Memory B cell (primary cell): ENCODE measurements around the gene DENND1A.
"Not testable (repeated sequence)": the region's sequence is repeated elsewhere in the genome, so short reads cannot be mapped to it uniquely, and the experiment has no call there.

Experiments
- ATAC-seq: fragments of 150-1000 bp; cut with Tn5 transposase; 2 replicates; pipeline ENCODE4 v1.10.0; 2021; ENCODE audit warnings: low read depth, mild to moderate bottlenecking, moderate library complexity
- DNase-seq, 2 donors: peaks; one replicate each; pipeline ENCODE4 v3.0.0; 2022; ENCODE audit warnings: low spot score in 2 of 2
- H3K27ac Mint-ChIP-seq: one replicate; pipeline ENCODE4 v1.8.0; 2022; ENCODE audit warnings: mild to moderate bottlenecking, moderate library complexity, mixed read lengths
- H3K27me3 Mint-ChIP-seq: one replicate; pipeline ENCODE4 v1.8.0; 2022; ENCODE audit warnings: mixed read lengths
- H3K36me3 Mint-ChIP-seq: one replicate; pipeline ENCODE4 v1.8.0; 2022; ENCODE audit warnings: mild to moderate bottlenecking, mixed read lengths
- H3K4me1 Mint-ChIP-seq: one replicate; pipeline ENCODE4 v1.8.0; 2022; ENCODE audit warnings: mixed read lengths
- H3K4me3 Mint-ChIP-seq: one replicate; pipeline ENCODE4 v1.8.0; 2022; ENCODE audit warnings: mild to moderate bottlenecking, moderate library complexity, mixed read lengths
- H3K9me3 Mint-ChIP-seq: one replicate; pipeline ENCODE4 v1.8.0; 2022; ENCODE audit warnings: mixed read lengths

DENND1A gene

DNA sequence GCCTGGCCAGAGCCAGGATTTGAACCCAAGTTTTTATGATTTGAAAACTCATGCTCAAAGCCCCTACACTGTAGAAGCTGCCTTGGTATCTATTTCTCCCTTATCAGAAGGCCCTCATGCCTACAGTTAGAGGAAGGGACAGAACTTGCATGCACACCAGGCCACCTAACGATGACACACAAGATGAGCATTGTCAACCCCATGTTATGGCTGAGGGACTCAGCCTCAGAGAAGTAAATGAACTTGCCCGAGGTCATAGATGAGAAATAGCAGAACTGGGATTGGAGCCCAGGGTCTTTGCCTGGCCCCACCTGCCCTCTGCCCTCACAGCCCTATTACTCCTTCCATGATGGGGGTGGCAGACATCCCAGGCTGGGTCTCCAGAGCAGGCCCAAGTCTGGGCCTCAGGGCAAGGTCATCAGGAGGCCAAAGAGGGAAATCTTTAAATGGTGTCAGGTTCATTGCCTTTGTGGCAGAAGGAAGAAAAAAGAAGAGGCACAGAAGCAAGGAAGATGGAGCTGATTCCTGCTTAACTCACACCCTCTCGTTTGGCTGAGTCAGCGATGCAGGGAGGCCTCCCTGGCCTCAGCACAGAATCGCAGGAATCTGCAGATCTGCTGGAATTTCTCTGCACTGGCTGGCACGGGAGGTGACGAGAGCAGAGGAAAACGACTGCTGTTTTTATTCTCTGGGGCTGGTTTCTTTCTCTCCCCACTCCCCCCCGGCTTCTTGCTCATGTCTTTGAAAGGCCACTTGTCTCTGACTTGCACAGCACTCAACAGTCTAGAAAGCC, 594.5 kb downstream of the DENND1A start:
- no peaks in the 10 kb centered on the region for H3K27me3 Mint-ChIP-seq
- DNase-seq = no peak
- H3K27ac Mint-ChIP-seq = peak overlapping the region; percentile 48
- no peaks in the 10 kb centered on the region for H3K9me3 Mint-ChIP-seq
- peaks cover 52% of the 10 kb centered on the region for H3K4me1 Mint-ChIP-seq
- H3K4me3 Mint-ChIP-seq = peak overlapping the region; percentile 11
- no peak for ATAC-seq
- H3K36me3 Mint-ChIP-seq = no peaks in the 10 kb centered on the region

DNA sequence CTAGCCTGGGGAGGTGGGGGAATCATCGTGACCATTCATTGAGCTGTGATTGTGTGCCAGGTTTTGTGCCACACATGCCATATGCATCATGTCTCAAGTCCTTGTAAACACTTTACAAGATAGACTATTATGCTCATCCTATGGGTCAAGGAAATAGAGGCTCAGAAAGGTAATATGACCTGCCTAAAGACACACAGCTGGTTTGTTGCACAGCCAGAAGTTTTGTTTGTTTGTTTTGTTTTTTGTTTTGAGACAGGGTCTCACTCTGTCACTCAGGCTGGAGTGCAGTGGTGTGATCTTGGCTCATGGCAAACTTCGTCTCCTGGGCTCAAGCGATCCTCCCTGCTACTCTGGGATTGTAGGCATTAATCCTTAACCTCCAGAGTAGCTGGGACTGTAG, 595.3 kb downstream of the DENND1A start:
- peaks cover 49% of the 10 kb centered on the region for H3K4me1 Mint-ChIP-seq
- ATAC-seq (no peak), DNase-seq (no peak)
- no peaks in the 10 kb centered on the region for H3K9me3 Mint-ChIP-seq
- H3K4me3 Mint-ChIP-seq = no peak overlapping the region
- H3K27ac Mint-ChIP-seq = peak overlapping the region; percentile 6
- H3K36me3 Mint-ChIP-seq = no peaks in the 10 kb centered on the region
- H3K27me3 Mint-ChIP-seq = no peaks in the 10 kb centered on the region

DNA sequence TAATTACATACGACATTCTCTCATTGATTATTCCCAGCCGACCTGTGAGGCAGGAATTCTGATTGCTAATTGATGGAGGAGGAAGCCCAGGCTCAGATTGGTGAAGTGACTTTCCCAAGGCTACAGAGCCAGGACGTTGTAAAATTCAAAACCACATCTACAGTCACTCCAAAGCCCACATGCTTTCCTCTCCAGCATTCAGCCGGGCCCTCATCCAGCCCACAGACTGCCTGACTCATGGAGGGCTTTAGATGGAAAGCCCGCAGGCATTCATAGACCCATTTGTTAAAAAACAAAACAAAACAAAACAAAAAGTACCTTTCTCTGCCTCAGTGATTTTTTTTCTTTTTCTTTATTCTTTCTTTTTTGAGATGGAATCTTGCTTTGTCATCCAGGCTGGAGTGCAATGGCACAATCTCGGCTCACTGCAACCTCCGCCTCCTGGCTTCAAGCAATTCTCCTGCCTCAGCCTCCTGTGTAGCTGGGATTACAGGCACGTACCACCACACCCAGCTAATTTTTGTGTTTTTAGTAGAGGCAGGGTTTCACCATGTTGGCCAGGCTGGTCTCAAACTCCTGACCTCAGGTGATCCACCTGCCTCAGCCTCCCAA, 596.8 kb downstream of the DENND1A start:
- not testable (repeated sequence) for H3K9me3 Mint-ChIP-seq, DNase-seq, H3K36me3 Mint-ChIP-seq, H3K27me3 Mint-ChIP-seq, H3K4me3 Mint-ChIP-seq, H3K27ac Mint-ChIP-seq, ATAC-seq
- H3K4me1 Mint-ChIP-seq = peaks cover 39% of the 10 kb centered on the region

DNA sequence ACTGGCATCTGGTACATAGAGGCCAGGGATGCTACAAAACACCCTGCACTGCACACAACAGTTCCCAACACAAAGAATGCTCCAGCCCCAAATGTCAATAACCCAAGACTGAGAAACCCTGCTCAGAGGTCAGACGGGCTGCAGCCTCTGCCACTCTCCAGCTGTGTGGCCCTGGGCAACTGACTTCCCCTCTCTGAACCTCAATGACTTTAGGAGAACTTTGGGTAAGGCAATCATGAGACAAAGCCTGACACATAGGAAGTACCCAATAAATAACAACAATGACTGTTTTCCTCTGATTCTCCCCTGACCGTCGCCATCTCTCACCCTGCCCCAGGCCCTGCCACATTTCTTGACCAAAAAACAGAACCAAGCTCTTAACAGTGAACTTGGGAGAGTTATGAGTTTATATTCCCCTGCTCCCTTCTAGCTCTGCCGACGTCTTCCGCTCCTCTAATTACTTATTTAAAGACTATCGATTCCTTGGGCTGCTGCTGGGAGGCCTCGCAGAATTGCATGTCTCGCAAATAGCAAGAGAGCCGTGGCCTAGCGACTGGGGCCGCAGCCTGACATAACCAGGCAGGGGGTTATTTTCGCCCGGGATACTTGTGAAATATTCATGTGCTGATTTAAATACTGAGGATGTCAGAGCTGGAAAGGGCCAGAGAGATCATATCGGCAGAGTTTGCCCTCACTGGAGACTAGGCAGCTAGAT, 598.4 kb downstream of the DENND1A start:
- H3K36me3 Mint-ChIP-seq = no peaks in the 10 kb centered on the region
- DNase-seq (no peak), ATAC-seq (no peak)
- H3K9me3 Mint-ChIP-seq = no peaks in the 10 kb centered on the region
- no peaks in the 10 kb centered on the region for H3K27me3 Mint-ChIP-seq
- peak overlapping the region; percentile 3 for H3K27ac Mint-ChIP-seq
- H3K4me1 Mint-ChIP-seq = peaks cover 38% of the 10 kb centered on the region
- H3K4me3 Mint-ChIP-seq = no peak overlapping the region
